Endothelial cell of umbilical vein (primary cell): ENCODE data around the gene CLDN5. TPM values are rescaled to one million over a fixed set of nuclear protein-coding genes. Genes with fewer than 3 reads are reported as not detected.

Experiments used
- BruUV-seq: library from RNA; stranded (reverse); fragments of 400-500 nt; replicated peaks from 2 replicates; lab custom pipeline; 2021; lab: Mats Ljungman, UMichigan
- CTCF ChIA-PET: fragments of 300-600, 350-600 bp; sonication (Branson Sonifier 250); formaldehyde crosslinking; loops from one replicate; lab custom pipeline; 2021; ENCODE audit warnings: antibody characterized with exemption, inconsistent platforms; lab: Charles Lee
- POLR2A ChIA-PET: fragments of 300-600, 350-600 bp; sonication (Branson Sonifier 250); formaldehyde crosslinking; loops from one replicate; lab custom pipeline; 2021; ENCODE audit warnings: antibody characterized with exemption, inconsistent platforms; lab: Charles Lee
- DNase-seq: peaks from one replicate; pipeline ENCODE4 v3.0.0-alpha.2; 2011; ENCODE audit warnings: low read depth, low spot score
- FAIRE-seq: peaks from 2 replicates; lab custom pipeline; 2011; peaks lifted over from hg19 to GRCh38; lab: Jason Lieb, UNC
- H2AFZ ChIP-seq: 2 replicates; pipeline ENCODE4 v1.6.0; 2012; ENCODE audit warnings: low read depth, low read length, control low read depth, inconsistent platforms
- H3K27ac ChIP-seq: 2 replicates; pipeline ENCODE4 v1.5.1; 2011; ENCODE audit warnings: low read depth, mild to moderate bottlenecking, control low read depth, low read length, moderate library complexity; ENCODE audit not compliant: insufficient read depth
- H3K27me3 ChIP-seq, 2 experiments: 2 replicates each; pipeline versions ENCODE4 v1.6.0 to v1.6.1; 2011; ENCODE audit warnings: low read length in 2 of 2, mixed read lengths in 1 of 2; ENCODE audit not compliant: control insufficient read depth in 2 of 2, insufficient read depth in 2 of 2
- H3K36me3 ChIP-seq, 2 experiments: 2 replicates in 1 of 2; 3 replicates in 1 of 2; pipeline ENCODE4 v1.5.1; 2011; ENCODE audit warnings: low read length in 2 of 2, mild to moderate bottlenecking in 1 of 2, moderate library complexity in 1 of 2; ENCODE audit not compliant: control insufficient read depth in 2 of 2, insufficient read depth in 2 of 2; ENCODE audit errors: extremely low read depth in 1 of 2
- H3K4me1 ChIP-seq: 3 replicates; pipeline ENCODE4 v1.5.1; 2011; ENCODE audit warnings: mild to moderate bottlenecking, low read length; ENCODE audit not compliant: control insufficient read depth, insufficient read depth; ENCODE audit errors: extremely low read depth
- H3K4me2 ChIP-seq: 2 replicates; pipeline ENCODE4 v1.6.1; 2011; ENCODE audit warnings: low read length, control low read depth, mixed read lengths; ENCODE audit not compliant: insufficient read depth
- H3K4me3 ChIP-seq, 3 experiments: fragments of 200-600 bp in 1 of 3; sonication (generic), shearing (Covaris generic) in 1 of 3; replicated peaks in 1 of 3; 2 replicates each; pipeline ENCODE4 v1.5.1; 2011 to 2016; ENCODE audit warnings: control low read depth in 3 of 3, low read length in 3 of 3, mild to moderate bottlenecking in 2 of 3, inconsistent platforms in 1 of 3, low read depth in 1 of 3, moderate library complexity in 1 of 3; ENCODE audit not compliant: insufficient read depth in 1 of 3
- H3K79me2 ChIP-seq: 2 replicates; pipeline ENCODE4 v1.6.0; 2012; ENCODE audit warnings: low read length, inconsistent platforms; ENCODE audit not compliant: control insufficient read depth, insufficient read depth
- H3K9ac ChIP-seq: replicated peaks from 2 replicates; pipeline ENCODE3; 2011; ENCODE audit warnings: low read length, control low read depth; ENCODE audit not compliant: insufficient read depth; ENCODE audit errors: extremely low read depth
- H3K9me1 ChIP-seq: replicated peaks from 3 replicates; pipeline ENCODE4 v1.6.0; 2011; ENCODE audit warnings: mild to moderate bottlenecking, low read length; ENCODE audit not compliant: control insufficient read depth, insufficient read depth; ENCODE audit errors: extremely low read depth
- H3K9me3 ChIP-seq: replicated peaks from 2 replicates; pipeline ENCODE4 v1.5.1; 2012; ENCODE audit warnings: low read length, inconsistent platforms; ENCODE audit not compliant: control insufficient read depth, insufficient read depth
- H4K20me1 ChIP-seq: replicated peaks from 2 replicates; pipeline ENCODE3; 2011; ENCODE audit warnings: mild to moderate bottlenecking, low read length; ENCODE audit not compliant: control insufficient read depth, insufficient read depth; ENCODE audit errors: extremely low read depth
- EZH2 ChIP-seq: IDR thresholded peaks from 2 replicates; pipeline ENCODE4 v1.6.1; 2012; ENCODE audit warnings: borderline replicate concordance, low read depth, mild to moderate bottlenecking, moderate library complexity, low read length, inconsistent platforms; ENCODE audit not compliant: severe bottlenecking
- FOS ChIP-seq: IDR thresholded peaks from 2 replicates; pipeline ENCODE4 v1.6.1; 2011; ENCODE audit warnings: mild to moderate bottlenecking, low read length, moderate library complexity, borderline replicate concordance; ENCODE audit not compliant: insufficient read depth
- GATA2 ChIP-seq: IDR thresholded peaks from 2 replicates; pipeline ENCODE4 v1.7.0; 2011; ENCODE audit warnings: low read depth, mild to moderate bottlenecking, moderate library complexity, mixed read lengths, low read length; ENCODE audit not compliant: insufficient read length, insufficient read depth
- JUN ChIP-seq: IDR thresholded peaks from 2 replicates; pipeline ENCODE4 v1.6.1; 2011; ENCODE audit warnings: borderline replicate concordance, low read depth; ENCODE audit not compliant: insufficient read length, insufficient read depth
- MYC ChIP-seq: IDR thresholded peaks from one replicate; pipeline ENCODE4 v1.6.1; 2011; ENCODE audit warnings: mild to moderate bottlenecking, low read depth, low read length
- POLR2A ChIP-seq: IDR thresholded peaks from 2 replicates; pipeline ENCODE4 v1.6.1; 2012; ENCODE audit warnings: low read depth, mild to moderate bottlenecking, control low read depth, low read length
- POLR2AphosphoS5 ChIP-seq: IDR thresholded peaks from 2 replicates; pipeline ENCODE4 v1.6.1; 2012; ENCODE audit warnings: low read depth, mild to moderate bottlenecking, control low read depth, low read length, moderate library complexity; ENCODE audit not compliant: insufficient read depth
- dilution Hi-C: fragments of 300-500 bp; cut with MboI; formaldehyde crosslinking; loops from one replicate; pipeline ENCODE4 v1.15.0; 2019; ENCODE audit warnings: low sequenced_read_pairs; ENCODE audit not compliant: extremely low pct_ligation_motif_present
- intact Hi-C: fragments of 100-400 bp; cut with micrococcal nuclease; formaldehyde crosslinking; loops from one replicate; pipeline ENCODE4 v1.10.0; 2022
- polyA plus RNA-seq, 4 experiments: library from polyadenylated mRNA; depleted of rRNA in 3 of 4; stranded (reverse) in 3 of 4; unstranded in 1 of 4; fragments of >200 nt; gene quantifications; 2 replicates each; pipeline versions ENCODE4 v1.2.1 to v1.2.3, GENCODE V29; 2011 to 2012; ENCODE audit warnings: missing spikeins in 1 of 4
- total RNA-seq: library from RNA; stranded (reverse); gene quantifications from 2 replicates; pipeline ENCODE4 v1.2.3, GENCODE V29; 2021
- TF ChIP-seq, protein P1 (sequence below), 2 donors: IDR thresholded peaks; 1 replicate in 1 of 2; 2 replicates in 1 of 2; pipeline ENCODE4 v1.5.1; 2011; ENCODE audit warnings: low read length in 2 of 2, mild to moderate bottlenecking in 2 of 2, moderate library complexity in 2 of 2, control low read depth in 1 of 2, inconsistent platforms in 1 of 2, low read depth in 1 of 2; ENCODE audit not compliant: insufficient read depth in 1 of 2; ENCODE audit errors: extremely low read depth in 1 of 2
- TF ChIP-seq, protein P2 (sequence below): IDR thresholded peaks from 2 replicates; pipeline ENCODE4 v1.6.1; 2011; ENCODE audit not compliant: insufficient read depth, insufficient read length

The CLDN5 gene
- total and polyA plus RNA-seq, 2 donors (not counting 3 experiments of a cell fraction or from before 2014, with no cell fraction given), result 198 to 252 TPM

DNA sequence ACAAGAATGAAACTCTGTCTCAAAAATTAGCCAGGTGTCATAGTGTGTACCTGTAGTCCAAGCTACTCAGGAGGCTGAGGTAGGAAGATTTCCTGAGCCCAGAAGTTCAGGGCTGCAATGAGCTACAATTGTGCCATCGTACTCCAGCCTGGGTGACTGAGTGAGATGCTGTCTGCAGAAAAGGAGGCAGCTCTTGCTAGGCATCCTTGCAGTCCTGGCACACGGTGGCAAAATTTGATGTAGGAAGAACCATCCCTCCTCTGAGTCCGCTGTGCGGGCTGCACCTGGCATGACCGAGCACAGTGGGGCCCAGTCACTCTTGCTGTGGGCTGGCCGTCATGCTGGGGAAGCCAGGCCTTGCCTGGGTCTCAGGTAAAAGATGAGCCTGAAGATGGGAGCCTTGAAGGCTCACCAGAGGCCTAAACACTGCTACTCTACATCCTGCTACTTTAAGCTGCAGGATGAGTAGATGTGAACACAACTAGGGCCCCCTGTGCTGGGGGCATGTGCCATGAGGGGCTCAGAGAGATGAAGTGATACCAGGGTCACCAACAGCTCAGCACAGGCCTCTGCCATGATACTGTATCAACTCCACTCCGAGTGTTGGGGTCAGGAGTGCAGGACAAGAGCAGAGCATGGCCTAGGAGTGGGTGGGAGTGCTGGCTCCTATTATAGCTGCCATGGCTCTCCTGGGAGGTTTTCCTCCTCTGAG lies 25.9 kb downstream of the CLDN5 start:
- no peak for DNase-seq
- ChIA-PET POLR2A (no interaction called here), CTCF (interaction anchor here (1.0 to 6.6 kb wide), 4 partner anchors 11 to 131 kb away, joined by 3 to 358 read pairs (median 4); no protein-coding TSS in a partner anchor)
- Histone ChIP-seq H3K9me3 (no peaks in the 10 kb centered on the region), H3K79me2 (no peaks in the 10 kb centered on the region), H3K4me2 (no peak overlapping the region), H3K4me1 (no peaks in the 10 kb centered on the region), H3K27ac (no peak overlapping the region), H3K9ac (no peak overlapping the region), H3K27me3 (no peaks in the 10 kb centered on the region), H4K20me1 (no peaks in the 10 kb centered on the region), H3K4me3 (no peak overlapping the region), H2AFZ (no peak overlapping the region), H3K36me3 (peaks cover 0 to 6% of the 10 kb centered on the region in 2 experiments), H3K9me1 (no peaks in the 10 kb centered on the region)
- BruUV-seq, result no TSS peak
- dilution Hi-C loops, result no loop called here
- no peak for FAIRE-seq
- TF ChIP-seq POLR2AphosphoS5 (no peak), EZH2 (no peak), MYC (no peak), GATA2 (no peak), JUN (no peak), POLR2A (no peak), FOS (no peak)
- TF ChIP-seq, protein P1, sequence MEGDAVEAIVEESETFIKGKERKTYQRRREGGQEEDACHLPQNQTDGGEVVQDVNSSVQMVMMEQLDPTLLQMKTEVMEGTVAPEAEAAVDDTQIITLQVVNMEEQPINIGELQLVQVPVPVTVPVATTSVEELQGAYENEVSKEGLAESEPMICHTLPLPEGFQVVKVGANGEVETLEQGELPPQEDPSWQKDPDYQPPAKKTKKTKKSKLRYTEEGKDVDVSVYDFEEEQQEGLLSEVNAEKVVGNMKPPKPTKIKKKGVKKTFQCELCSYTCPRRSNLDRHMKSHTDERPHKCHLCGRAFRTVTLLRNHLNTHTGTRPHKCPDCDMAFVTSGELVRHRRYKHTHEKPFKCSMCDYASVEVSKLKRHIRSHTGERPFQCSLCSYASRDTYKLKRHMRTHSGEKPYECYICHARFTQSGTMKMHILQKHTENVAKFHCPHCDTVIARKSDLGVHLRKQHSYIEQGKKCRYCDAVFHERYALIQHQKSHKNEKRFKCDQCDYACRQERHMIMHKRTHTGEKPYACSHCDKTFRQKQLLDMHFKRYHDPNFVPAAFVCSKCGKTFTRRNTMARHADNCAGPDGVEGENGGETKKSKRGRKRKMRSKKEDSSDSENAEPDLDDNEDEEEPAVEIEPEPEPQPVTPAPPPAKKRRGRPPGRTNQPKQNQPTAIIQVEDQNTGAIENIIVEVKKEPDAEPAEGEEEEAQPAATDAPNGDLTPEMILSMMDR (IDR thresholded peaks at IDR 0.05; ENCODE audit: extremely low read depth in 1 of 2, insufficient read depth in 1 of 2, low read depth in 1 of 2, low read length in 2 of 2), result no peak
- TF ChIP-seq, protein P2, sequence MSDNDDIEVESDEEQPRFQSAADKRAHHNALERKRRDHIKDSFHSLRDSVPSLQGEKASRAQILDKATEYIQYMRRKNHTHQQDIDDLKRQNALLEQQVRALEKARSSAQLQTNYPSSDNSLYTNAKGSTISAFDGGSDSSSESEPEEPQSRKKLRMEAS, result no peak
- intact Hi-C loops, result no loop called here
